SHP77 (cell line): ENCODE results near the gene GAREM1.
A peak's percentile ranks its signal among the peaks of the same experiment; 100 is the strongest.

Experiments
- DNase-seq, 2 experiments: peaks; one replicate each; lab custom pipeline; 2025; lab: John Stamatoyannopoulos, UW

The GAREM1 gene

GRCh38 chr18:32424696-32425095, 46.0 kb downstream of the GAREM1 start:
- no peak for DNase-seq

GRCh38 chr18:32422978-32423740, 47.5 kb downstream of the GAREM1 start:
- no peak for DNase-seq

DNA sequence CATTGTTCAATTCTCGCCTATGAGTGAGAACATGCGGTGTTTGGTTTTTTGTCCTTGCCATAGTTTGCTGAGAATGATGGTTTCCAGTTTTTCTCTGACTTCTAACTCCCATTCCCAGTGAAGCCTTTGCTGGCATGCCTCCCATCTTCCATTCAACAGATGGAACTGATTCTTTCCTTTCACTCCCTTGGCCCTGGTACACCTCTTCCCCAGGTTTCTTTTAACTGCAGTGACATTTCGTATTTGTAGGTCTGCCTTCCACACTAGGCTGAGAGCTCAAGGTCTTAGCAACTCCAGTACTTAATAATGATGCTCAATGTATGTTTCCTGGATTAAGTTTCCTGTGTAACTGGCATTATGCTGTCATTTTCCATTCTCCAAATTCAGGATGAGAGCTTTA, 48.5 kb downstream of the GAREM1 start:
- no peak for DNase-seq

DNA sequence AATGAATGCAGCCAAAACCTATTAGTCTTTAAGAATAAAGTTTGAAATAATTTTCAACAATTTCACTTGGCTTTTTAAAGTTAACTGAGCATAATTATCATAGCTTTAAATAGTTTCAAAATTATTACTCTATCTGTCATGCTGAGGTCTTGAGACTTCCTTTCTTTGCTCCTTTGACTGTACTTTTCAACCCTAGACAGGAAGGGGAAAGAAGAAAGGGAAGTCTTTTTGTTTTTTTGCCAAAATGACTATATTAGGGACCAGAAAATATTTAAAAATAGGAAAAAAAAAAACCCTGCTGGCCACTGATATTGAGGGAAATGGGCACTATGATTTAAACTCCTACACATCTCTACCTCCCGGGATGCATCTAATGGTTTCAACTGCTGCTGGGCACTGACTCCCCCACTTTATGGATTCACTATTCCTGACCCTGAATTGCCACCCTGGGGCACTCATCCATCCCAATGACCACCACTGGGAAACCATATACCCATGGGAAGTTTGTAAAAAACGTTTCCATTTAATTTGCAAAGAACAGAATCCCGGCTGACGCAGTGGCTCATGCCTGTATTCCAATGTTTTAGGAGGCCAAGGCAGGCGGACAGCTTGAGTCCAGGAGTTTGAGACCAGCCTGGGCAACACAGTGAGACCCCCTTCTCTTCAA, 50.5 kb downstream of the GAREM1 start:
- no peak for DNase-seq

GRCh38 chr18:32418148-32418547, 52.5 kb downstream of the GAREM1 start:
- no peak for DNase-seq

DNA sequence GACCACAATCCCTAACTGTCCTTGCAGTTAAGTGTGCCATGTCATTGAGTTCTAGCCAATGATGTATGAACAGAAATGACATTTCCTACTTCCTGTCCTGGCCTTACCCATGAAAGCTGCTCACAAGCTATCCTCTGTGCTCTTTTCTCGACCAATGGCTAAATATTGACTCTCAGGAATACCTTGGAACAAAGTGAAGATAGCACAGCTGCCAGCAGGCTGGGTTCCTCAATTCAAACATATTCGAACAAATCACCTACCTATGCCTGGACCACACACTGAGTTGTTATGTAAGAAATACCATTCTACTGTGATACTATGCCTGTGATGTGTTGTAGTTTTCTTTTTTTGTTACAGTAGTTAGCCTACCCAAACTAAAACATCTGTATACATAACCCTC, 65.1 kb downstream of the GAREM1 start:
- DNase-seq, result no peak

DNA sequence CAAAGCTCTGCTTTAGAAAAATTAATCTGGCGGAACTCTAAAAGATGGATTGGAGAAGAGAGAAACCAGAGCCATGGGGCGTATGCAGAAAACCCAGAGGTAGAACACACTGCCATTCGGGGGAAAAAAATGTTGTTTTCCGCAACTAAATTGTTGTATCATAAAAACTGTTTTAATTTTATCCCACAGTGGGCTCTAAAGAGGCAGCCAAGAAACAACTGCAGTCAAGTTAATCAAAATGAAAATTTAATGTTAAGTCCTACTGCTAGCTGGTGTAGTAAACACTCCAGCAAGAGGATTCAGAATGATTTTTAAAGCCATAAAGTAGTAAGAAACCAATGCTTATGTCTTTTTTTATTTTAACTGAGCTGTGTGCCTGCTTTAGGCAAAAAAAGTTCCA, 69.1 kb downstream of the GAREM1 start:
- DNase-seq, result no peak

GRCh38 chr18:32393407-32393806, 77.3 kb downstream of the GAREM1 start:
- no peak for DNase-seq

DNA sequence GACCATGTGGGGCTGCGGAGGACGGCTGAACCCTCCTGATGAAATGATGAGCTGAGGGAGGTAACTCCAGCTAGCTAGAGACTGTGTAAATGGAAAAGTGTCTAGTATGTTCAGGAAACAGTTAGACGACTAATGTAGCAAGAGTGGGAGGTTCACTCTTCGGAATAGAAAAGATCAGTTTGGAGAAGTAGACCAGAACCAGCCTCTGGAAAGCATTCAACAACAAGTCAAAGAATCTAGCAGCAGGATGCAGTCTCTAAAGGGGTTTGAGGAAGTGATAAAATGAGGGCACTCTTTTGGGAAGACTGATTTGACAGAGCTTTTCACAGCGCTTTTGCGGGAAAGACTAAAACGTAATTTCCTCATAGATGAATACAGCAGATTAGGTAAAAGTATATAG, 79.6 kb downstream of the GAREM1 start:
- no peak for DNase-seq

DNA sequence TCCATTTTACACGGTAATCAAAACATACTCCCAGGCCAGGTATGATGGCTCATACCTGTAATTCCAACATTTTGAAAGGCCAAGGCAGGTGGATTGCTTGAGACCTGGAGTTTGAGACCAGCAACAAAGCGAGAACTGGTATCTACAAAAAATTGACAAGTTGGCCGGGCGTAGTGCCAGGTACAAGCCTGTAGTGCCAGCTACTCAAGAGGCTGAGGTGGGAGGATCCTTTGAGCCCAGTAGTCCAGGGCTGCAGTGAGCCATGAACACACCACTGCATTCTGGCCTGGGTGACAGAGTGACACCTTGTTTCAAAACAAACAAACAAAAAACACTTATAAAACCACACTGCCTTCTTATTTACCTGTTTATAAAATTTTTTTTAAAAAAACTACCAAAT, 80.8 kb downstream of the GAREM1 start:
- DNase-seq, result peak in 1 of 2 experiments; percentile 54

DNA sequence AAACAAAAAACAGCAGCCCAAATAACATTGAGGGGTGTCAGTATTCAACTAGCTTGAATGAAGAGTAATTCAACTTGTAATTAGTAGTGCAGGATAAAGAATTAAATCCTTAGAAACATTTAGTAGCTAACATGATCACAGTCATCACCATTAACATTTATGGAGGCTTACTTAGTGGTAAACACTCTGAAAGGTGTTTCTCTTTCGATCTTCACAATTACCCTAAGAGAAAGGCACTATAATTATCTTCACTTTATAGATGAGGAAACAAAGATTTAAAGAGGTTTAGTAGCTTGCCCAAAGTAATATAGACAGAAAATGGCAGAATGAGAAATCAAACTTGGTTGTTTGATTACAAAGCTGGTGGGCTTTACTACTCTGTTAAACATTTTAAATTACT, 81.5 kb downstream of the GAREM1 start:
- DNase-seq, result no peak

DNA sequence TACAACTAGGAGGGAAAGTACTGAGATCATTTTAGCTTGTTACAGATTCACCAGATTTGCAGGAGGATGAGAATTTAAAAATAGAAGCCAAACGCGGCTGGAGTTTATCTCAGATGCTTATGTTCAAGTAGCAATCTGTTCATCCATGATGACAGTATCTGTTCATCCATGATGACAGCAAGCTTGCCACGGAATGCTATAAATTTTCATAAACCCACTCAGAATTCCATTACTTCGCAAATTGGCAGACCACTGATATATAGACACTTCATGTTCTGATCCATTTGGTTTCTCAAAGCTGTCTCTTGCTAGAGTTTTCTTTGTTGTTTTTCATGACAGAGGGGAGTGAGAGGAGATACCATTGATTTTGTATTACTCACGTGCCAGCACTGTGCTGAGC, 84.2 kb downstream of the GAREM1 start:
- no peak for DNase-seq

DNA sequence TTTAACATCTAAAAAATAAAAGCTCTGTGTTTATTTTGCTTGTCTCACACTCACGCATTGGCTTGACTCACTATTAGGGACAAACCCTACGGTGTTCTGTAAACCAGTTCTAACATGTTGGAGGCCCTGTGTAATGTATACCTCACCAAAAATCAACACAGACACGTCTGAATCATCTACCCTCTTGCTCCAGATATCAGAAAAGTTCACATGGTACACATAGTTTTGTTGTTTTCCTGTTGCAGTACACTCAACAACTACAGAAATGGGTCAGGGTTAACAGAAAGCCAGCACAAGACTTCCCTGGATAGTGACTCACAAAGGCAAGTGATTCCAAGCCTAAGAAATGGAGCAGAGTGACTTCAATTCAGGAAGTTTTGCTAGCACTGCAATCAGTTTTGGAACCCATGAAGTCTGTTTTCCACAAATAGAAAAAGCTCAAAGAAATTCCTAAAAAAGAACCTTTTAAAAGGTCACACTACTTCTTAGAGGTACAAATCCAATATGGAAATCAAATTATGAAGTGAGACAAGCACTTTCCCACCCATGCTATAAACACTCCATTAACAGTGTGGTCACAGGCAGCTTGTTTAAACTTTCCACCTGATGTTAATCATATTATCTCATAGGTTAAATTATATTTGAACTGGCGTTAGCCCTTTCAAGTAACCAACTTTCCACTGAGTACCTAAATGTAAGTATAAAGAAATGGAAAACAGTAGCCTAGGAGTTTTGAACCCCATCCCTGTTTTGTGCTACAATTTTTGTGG, 87.4 kb downstream of the GAREM1 start:
- no peak for DNase-seq

GRCh38 chr18:32381761-32382160, 88.9 kb downstream of the GAREM1 start:
- no peak for DNase-seq

GRCh38 chr18:32380559-32380958, 90.1 kb downstream of the GAREM1 start:
- no peak for DNase-seq

DNA sequence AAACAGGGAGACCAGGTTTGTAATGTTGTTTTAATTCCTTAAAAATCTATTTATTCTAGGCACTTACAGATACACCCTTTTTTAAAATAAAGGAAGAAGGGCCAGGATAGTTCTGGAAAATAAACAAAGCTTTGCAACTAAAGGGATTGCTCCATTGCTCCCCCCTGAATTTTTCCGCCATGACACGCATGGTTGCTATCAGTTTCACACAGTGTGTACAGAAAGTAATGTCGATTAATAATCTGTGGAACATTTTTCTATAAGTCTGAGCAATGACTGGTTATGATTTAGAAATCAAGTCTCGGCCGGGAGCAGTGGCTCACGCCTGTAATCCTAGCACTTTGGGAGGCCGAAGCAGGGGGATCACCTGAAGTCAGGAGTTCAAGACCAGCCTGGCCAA, 90.8 kb downstream of the GAREM1 start:
- DNase-seq, result no peak

DNA sequence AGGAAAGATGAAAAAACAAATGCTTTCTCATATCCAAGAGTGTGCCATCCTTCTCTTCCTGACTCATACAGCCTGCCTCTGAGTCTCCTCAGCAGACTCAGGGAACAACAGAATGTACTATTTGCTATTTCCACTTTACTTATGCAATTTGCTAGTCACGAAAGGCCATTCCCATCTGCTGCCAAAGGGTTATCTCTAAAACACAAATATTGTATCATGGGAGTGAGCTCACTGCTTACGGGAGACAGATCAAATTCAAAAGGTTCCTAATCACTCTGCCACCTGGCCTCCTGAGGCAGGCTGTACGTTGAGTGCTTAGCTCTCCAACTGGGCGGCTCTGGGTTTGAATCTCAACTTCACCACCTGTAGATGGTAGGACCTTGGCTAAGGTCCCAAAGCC, 92.0 kb downstream of the GAREM1 start:
- DNase-seq, result peak; percentile 94 to 95

DNA sequence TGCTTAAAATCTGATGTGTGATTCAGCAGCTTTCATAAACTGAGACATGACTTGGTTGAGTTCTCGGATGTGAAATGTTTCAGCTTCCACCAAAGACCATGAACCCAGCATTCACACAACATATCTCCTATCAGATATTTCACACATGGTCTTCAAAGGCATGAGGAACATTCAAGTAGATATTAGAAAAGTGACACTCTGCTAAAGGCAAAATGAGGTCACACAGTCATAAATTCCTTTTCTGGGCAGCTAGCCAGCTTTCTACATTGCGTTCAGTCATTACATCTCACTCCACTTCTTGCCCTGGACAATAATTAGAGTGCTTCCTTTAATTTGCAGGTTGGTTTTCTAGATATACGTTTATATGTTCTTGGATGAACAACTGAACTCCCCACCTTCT, 96.7 kb downstream of the GAREM1 start:
- peak; percentile 81 to 82 for DNase-seq

DNA sequence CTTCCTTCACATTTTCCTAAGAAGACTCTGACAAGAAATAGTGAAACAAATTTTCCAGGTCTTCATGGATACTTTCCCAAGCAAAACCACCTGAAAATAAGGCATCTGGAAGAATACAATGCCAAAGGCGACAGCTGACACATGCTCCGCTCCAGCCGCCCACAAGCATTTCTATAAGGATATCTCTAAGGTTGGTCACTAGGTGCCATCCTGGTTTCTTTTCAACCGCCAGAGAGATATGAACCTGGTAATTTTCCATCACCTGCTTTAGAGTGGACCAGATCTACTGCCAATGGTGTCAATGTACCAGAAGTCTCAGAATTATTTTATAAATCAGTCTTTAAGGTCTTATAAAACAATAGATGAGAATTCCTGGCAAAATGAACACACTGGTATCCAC, 97.2 kb downstream of the GAREM1 start:
- DNase-seq, result peak in 1 of 2 experiments; percentile 24

- peak; percentile 72 to 89 for DNase-seq
Measured at GRCh38 chr18:32372381-32373061, 98.2 kb downstream of the GAREM1 start.

- no peak for DNase-seq
Measured at GRCh38 chr18:32372047-32372380, 98.7 kb downstream of the GAREM1 start.

GRCh38 chr18:32371384-32371783, 99.3 kb downstream of the GAREM1 start:
- no peak for DNase-seq

- no peak for DNase-seq
Measured at GRCh38 chr18:32368991-32369390, 101.7 kb downstream of the GAREM1 start.
